ENCODE measurements around the gene LYPD6B. TPM values are rescaled to one million over a fixed set of nuclear protein-coding genes. Genes with fewer than 3 reads are reported as not detected.

LYPD6B gene
- total RNA-seq, 1 donor from 2014 or later = not detected

DNA sequence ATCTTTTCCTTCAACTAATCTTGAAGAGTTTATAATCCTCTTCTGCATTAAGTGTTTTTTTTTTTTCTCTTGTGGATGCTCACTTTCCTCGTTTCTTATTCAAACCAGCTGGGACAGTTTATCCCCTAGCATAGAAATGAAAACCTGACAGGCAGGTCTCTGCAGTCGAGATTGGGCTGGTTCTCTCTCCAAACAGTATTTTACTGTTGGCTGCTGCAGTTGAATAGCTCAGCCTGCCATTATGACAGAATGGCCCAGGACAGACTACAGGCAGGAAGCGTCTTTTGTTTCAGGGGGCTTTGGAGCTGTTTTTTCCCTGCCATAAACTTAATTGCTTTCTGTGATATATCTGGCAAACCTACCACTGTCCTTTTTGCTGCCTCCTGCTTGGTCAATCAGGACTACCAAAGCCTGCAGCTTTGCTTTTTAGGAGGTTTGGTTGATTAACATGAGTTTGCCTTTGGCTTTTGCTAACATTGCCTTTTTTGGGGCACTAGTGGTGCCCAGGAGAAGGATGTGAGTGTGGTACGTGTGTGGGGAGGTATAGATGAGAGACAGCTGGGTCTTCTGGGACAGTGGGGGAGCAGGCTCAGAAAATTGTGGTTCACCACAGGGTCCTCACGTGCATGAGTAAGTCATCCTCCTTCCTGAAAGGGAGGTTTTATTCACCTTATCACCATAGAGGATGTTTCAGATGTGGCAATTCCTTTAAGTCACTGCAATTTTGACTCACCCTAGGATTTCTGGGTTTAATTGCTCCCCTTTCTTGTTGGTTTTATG, 128.7 kb downstream of the LYPD6B start:
- DNase-seq = no peak

DNA sequence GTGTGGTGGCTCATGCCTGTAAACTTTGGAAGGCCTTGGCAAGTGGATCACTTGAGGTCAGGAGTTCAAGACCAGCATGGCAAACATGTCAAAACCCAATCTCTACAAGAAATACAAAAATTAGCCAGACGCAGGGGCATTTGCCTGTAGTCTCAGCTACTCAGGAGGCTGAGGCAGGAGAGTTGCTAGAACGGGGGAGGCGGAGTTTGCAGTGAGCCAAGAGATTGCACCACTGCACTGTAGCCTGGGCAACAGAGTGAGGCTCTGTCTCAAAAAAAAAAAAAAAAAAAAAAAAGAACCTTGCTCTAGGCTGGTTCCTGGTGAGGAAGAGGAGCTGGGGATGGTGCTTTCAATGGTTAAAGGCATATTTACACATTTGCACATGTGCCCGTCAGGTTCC, 129.4 kb downstream of the LYPD6B start:
- DNase-seq = no peak

DNA sequence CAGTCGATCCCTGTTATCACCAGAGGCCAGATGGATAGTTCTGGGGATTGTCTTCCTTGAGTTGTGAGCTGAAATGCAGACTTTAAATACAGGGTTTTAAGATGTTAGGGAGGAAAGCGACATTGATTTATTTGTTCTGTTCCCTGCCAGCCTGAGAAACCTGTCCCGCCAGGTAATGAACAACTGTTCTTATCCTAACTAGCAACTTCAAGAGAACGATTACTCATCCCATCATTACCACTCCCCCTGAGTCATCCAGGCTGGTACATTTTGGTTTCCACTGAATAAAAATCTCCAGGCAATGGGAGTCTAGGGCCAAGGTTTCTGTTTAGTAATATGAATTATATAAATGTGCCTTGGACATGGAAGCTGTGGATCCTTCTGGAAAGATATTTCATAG, 131.2 kb downstream of the LYPD6B start:
- DNase-seq = no peak

DNA sequence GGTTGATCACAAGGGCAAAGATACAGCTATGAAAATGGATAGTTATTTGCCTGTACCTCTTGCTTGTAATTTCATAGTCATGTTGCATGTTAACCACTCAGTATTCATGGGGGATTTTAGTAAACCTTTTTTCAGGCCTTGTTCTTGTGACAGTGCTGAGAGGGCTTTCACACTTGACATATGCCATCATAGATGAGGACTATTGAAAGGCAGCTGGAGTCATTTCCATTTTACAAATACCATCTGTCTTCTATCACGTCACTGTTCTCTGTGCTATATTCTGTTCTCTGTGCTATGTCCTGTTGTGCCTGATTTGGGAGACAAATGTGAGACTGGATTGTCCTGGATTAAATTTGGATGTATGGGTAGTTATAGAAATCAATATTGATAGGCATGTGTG, 131.7 kb downstream of the LYPD6B start:
- DNase-seq = no peak

DNA sequence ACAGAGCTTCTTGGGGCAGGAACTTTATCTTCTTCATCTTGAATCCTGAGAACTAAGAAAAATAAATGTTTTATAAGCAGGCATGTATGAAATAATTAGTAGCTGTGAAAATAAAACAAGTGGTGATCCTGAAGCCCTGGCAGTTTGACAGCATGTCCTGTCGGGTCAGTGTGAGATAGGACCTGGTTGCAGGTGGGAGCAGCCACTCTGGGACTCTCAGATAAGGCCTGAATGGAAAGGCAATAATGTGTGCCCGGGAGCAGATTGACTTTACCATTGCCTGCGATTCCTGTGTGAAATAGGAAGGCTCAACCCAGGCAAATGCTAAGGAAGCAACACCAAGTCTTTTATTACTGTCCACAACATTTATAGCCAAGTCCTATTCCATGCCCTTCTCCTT, 132.4 kb downstream of the LYPD6B start:
- DNase-seq = no peak

DNA sequence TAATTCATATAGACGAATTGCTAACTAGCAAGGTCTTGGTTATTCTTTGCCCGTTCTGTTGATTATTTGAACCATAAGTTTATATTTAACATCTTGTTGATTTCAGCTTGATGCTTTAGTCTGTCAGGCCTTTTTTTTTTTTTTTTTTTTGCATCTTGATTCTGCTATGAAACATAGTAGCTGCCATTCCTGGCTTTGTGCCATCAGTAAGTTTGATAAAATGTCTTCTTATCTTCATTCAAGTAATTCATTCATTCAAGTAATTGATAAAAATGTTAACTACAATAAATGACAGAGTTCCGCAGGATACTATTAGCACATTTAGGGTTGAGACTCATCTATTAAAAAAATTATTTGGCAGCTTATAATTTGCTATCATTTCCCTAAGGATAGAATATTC, 134.7 kb downstream of the LYPD6B start:
- DNase-seq = no peak

DNA sequence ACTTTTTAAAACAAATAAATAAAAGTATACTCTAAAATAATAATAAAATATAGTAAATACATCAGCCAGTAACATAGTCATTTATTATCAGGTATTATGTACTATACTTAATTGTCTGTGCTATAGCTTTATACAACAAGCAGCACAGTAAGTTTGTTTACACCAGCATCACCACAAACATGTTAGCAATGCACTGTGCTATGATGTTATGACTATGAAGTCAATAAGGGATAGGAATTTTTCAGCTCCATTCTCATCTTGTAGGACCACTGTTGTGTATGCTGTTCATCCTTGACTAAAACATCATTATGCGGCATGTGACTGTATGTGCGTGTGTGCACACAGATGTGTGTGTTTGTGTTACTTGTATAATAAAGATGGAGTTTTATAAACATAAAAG, 137.5 kb downstream of the LYPD6B start:
- no peak for DNase-seq

DNA sequence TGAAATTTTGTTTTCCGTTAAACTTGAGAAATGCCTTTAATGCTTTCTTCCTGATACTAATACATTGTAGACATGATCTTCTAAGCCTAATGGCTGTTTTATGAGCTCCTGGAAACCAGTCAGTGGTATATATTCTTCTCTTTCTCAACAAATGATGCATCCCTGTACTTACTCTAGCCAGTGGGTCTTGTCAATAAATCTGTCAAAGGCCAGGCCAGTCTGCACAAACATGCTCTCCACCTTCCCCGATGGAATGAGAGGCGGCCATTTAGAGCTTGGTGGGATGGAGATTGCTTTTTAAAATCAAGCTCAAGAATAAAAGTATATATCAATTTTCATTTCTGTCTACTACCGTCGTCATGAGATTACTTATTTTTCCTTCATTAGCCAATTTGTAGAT, 140.1 kb downstream of the LYPD6B start:
- no peak for DNase-seq

DNA sequence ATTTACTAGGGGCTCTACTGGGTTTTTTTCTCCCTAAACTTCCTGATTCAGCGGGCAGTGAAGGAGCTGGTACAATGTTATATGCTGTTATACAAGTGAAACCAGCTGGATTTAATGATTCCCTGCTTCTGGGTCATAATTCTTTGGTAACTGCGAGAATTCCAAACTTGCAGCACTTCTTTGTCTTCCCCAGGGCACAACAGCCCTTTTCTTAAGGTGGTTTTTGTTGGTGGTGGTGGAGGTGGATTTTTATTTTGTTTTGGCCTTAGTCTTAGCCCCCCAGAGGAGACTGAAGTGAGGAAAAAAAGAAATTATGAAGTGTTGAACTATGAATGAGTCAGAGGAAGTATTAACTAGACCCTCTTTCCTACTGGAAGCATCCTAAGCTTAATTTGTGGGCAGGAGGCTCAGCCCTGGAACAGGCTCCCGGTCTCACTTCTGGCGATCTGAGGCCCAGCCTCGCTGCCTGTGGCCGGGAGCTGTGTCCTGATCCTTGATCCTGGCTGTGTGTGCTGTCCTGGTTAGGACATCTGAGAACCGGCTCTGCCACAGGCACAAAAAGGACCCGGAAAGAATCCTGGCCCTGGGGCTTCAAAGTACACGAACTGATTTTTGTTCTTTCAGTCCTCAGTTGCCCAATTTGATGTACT, 141.9 kb downstream of the LYPD6B start:
- DNase-seq = no peak

DNA sequence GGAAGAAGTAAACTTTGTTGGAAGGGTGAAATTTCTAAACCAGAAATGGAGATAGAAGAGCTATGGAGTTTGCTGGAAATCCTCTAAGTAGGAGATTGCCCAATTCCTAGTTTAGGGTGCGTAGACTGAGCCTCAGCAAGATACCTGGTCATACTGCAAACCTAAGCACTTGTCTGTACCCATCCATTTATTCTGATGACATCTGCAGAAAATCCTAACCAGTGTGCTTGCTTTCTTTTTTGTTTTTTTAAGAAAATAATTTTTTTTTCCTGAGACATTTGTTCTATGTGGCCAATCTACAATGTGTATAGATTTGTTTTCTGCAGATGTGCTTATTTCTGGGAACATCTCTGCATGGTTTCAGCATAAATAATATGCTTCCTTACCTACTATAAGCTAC, 144.7 kb downstream of the LYPD6B start:
- DNase-seq = no peak

DNA sequence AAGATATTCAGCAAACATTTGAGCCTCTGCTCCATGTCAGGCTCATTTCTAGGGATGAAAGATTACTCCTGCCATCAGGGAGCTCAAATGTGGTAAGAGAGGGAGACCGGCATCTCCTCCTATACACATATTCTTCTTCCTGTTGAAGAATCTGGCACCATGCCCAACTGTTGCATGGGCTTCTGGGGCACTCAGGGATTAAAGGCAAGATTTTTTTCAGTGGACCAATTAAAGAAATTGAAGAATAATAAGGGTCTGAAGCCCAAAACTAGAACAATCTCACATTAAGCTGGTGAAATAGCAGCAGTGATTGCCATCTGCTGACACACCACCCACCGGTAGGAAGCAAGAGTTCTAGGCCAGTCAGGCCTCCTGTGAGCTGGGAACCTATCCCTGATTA, 146.5 kb downstream of the LYPD6B start:
- no peak for DNase-seq

DNA sequence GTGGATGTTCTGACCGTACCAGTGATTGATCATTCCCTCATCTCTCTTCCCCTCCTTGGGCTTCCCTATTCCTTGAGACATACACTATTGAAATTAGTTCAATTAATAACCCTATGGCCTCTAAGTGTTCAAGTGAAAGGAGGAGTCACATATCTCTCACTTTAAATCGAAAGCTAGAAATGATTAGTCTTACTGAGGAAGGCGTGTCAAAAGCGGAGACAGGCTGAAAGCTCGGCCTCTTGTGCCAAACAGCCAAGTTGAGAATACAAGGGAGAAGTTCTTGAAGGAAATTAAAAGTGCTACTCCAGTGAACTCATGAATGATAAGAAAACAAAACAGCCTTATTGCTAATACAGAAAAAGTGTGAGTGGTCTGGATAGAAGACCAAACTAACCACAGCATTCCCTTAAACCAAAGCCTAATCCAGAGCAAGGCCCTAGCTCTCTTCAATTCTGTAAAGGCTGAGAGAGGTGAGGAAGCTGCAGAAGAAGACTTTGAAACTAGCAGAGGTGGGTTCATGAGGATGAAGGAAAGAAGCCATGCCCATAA, 147.5 kb downstream of the LYPD6B start:
- DNase-seq = no peak

DNA sequence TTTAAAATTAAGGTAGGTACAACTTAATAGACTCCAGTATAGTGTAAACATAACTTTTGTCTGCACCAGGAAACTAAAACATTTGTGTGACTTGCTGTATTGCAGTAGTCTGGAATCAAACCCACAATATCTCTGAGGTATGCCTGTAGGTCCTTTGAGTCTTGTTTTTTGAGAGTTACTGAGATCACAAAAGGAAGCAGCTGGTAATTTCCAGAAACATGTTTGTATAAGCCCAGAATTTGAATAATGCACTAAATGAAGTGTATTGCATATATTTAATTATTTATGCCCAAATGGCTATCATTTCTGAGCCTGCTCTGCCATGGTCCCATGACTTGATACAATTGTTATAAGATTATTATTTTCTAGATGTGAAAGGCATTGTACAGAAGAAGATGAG, 148.6 kb downstream of the LYPD6B start:
- DNase-seq = no peak

DNA sequence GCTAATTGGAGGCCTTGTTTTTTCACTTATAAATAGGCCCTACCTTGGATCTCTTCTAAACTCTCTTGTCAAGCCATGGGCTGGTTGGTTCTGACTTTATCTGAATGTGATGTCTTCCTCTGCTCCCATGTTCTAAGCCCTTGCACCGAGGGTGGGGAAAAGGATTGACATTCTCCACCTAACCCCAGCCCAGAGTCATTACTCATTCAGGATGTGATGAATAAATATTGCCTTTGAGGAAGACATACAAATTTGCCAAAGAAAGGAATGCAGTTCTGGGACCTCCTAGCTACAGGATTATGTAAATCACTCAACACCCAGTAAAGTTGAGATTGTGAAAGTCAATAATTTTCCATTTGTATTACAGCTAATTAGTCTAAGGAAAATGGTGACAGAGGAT, 149.8 kb downstream of the LYPD6B start:
- no peak for DNase-seq

DNA sequence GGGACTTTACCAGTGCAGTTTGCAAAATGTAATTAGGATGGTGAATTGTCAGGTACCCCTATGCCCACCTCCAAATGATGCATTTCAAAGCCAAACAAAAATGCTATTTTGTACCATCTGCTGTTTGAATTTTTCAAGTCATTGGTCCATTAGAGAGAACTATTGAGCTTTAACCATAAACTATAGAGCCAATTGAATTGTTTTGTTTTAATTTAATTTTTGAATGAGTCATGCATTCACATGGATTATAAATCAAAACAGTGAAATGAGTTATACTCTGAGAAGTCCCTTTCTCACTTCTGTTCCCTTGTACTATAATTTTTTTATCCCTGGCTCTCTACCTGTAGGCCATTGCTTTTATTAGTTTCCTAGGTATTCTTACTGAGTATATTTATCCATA, 151.3 kb downstream of the LYPD6B start:
- no peak for DNase-seq

DNA sequence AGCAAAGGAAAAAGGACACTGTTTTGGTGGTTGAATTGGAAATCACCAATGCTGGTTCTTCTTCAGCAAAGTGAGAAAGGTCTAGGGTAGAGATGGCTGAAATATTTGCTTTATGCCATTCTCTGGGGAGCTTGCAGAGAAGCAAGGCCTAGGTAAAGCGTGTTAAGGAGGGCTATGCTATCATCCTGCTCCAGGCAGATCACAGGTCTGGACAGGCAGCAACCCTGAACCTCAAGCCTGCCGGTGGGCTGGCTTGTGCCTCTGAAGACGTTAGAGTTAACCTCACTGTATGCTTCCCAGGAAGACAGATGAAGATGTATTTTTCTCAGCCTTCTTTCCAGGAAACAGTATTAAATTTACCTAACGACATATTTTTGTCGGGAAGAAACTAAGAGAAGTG, 153.4 kb downstream of the LYPD6B start:
- no peak for DNase-seq

DNA sequence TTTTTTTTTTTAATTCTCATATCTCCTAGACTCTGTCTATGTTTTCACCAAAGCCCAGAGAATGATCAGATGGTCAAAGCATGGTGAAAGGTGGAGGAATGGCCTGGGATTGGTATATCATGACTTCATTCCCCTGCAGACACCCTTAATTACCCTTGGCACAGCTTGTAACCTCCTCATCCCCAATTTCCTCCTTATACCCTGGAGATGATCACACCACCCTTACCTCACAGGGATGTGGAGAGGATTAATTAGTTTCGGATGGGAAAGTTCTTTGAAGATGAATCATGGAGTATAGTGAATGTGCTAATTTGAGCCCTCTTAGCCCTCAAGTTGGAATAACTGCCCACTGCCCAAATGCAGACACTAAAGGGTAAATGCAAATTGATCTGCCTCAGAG, 153.9 kb downstream of the LYPD6B start:
- no peak for DNase-seq

DNA sequence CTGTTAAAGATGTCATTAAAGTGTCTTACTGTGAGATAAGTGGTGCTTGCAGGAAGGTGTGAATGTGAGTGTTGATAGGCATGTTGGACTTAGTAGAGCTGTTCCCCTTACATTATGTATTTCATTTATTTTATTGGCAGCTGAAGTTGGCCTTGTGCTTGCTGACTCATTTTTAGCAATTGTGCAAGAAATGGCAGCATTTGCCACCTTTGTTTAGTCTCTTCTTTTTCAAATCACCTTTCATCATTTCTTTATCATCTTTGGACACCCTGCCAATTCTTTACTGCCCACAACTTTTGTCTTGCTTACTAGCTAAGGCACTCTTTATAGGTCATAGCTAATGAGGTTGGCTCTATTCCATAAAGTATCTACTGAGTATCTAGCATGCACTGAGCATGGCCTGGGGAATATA, 161.6 kb downstream of the LYPD6B start:
- DNase-seq = no peak

DNA sequence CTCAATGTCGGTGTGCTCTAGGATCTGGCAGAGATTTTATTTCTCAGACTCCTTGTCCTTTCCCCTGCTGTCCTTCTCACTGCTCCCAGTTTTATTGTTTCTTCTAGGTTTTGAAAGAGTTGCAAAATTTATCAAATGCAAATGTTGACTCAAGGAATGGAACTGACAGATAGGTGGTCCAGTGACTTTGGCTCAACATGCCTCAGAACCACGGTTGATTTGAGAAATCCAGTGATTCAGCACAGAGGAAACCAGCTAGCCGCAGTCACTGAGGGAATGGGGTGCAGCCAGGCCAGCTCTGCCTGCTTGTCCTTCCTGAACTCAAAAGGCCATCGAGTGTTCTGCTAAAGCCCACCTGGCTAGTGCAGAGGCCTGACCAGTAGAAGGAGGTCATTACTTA, 166.2 kb downstream of the LYPD6B start:
- no peak for DNase-seq

DNA sequence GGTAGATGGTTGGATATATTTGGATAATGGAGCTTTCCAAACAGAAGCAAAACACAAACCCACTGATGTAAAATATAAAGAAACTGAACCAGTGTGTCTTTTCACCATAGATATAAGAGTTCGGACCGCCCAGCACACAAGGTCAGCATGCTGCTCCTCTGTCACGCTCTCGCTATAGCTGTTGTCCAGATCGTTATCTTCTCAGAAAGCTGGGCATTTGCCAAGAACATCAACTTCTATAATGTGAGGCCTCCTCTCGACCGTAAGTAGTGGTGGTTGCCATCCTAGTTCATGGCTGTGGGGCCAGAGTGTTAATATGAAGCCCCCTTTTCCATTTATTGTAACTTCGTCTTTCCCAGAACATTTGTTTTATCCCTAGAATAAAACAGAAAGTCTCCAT, 166.6 kb downstream of the LYPD6B start:
- DNase-seq = no peak

DNA sequence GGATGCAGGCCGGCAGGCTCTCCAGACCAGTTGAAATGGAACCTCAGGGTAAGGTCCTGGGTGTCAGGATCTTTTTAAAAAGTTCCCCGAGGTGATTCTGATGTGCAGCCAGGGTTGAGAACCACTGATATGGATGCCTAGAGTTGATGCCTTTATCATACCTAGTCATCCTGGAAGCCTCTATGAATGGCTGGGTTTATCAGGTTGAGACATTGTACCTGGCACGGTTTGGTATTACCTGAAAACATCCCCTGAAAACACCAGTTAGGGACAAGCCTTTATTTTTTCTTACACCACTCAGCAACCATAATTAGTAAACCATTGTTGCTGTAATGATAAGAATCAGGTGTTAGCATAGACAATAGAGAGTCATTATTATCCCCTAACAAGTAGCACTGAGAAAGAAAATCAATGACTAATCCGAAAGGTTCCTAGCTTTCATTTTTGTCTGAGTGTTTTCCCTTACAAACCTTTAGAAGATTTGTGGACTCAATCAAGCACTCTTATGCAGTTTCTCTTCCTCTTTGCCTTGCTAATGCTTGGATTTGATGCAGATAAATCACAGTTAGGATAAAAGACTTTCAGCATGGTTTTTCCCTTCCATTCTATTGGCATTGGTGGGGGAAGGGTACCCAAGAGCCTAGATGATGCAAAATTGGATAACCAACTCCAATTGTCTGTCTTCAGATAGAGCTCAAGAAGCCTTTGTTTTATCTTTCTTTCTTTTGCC, 175.4 kb downstream of the LYPD6B start:
- DNase-seq = no peak

DNA sequence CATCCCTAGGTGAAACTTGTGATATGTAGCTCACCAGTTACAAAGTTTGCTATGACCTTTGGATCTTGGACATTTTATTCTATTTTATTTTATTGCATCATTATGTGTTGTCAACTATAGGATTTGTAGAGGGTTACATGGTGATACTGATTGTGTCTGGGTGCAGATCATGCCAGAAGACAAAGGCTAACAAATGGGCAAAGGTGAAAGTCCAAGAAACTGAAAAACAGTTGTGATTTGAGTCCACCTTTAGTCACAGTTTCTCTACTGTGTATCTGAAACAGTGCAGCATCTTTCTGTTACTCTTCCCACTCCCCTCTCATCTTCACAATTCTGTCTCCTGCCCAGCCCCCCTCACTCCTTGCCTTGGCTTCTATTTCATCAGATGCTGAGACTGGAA, 180.0 kb downstream of the LYPD6B start:
- DNase-seq = no peak

DNA sequence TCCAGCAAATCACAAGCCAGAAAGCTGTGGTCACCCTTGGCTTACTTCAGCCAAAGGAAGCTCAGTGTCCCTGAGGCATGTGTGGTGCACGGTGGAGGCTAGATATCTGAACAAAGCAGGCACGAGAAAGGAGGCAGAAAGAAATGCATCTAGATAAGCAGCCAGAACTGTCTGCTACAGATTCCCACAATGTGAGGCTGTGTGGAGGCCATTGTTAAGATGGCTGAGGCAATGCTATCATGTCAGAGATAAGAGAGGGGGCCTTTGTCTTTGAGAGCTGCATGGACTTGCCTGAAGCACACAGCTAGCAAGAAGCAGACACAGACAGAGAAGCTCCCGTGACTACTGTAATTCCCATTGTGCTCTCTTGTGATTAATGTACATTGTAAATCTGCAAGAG, 181.4 kb downstream of the LYPD6B start:
- no peak for DNase-seq

DNA sequence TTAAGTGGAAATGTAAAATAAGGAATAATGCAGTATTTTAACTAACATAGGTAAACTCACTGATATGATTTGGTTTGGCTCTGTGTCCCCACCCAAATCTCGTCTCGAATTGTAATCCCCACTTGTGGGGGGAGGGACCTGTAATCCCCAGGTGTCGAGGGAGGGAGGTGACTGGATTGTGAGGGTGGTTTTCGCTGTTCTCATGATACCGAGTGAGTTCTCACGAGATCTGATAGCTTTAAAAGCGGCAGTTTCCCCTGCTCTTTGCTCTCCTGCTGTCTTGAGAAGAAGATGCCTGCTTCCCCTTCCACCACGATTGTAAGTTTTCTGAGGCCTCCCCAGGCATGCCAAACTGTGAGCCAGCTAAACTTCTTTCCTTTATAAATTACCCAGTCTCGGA, 182.5 kb downstream of the LYPD6B start:
- DNase-seq = no peak
